MV-4-11 (cell line): ENCODE measurements around the gene TMEM106C.
"Not testable (repeated sequence)": the region's sequence is repeated elsewhere in the genome, so short reads cannot be mapped to it uniquely, and the experiment has no call there.

ENCODE experiments used
- DNase-seq: peaks from one replicate; lab custom pipeline; 2025; lab: John Stamatoyannopoulos, UW

The TMEM106C gene

DNA sequence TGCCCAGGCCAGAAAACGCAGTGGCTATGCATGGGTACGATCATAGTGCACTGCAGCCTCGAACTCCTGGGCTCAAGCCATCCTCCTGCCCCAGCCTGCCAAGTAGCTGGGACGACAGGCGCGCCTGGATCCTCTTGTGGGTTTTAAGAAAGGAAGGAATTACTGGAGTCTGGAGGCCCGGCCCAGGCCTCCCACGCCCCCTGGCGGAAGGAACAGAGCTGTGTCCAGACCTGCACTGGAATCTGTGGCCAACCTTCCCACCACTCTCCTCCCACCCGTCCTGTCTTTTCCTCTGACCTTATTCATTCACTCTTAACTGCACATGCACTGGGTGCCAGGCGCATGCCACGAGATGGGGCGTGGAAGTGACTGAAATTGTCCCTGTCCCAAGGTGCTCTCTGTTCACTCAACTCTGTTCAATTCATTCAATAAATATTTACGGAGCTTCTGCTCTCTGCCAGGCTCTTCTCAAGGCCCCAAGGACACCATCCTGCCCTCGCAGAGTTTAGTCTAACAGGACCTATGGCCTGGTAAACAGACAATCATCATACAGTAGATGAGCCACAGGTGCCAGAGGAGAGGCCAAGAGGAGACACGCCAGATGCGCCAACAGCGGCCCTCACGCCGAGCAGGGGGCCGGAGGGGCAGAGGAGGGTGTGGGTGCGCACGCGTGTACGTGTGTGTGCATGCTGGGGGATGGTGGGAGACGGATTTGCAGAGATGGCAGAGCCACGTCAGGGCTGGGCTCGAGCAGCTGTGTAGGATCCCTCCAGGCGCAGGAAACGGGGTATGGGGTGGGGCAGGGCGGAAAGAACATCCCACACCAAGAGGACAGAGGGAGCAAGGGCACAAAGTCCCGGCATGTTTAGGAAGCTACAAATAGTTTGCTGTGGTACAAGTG, 13.7 kb upstream of the TMEM106C start:
- DNase-seq = peak; percentile 51

DNA sequence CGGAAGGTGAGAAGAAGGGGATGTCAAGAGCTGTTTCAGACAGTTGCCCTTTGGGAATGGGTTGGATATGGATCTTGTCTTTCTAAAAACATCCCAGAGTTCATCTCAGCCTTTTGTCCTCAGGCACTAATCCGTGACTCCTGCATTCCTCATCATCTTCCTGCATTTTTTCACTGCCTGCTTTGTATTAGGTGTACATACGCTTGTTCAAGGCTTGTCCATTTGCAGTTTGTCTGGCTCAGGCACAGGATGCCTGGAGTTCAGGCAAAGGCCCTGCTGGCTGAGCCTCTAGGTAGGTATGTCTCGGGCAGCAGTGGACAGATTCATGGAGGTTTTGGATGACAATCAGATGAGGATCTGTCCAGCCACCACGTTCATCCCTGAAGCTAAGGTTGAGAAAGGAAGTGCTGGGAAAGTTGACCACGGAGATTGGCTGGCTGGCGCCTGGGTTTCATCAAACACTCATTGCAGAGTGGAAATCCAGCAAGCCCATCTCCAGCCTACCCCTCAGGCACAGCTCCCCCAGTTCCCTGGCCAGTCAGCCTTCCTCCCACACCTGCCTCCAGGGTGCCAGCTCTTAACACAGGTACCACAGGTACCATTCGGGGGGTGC, 12.4 kb upstream of the TMEM106C start:
- DNase-seq = no peak

DNA sequence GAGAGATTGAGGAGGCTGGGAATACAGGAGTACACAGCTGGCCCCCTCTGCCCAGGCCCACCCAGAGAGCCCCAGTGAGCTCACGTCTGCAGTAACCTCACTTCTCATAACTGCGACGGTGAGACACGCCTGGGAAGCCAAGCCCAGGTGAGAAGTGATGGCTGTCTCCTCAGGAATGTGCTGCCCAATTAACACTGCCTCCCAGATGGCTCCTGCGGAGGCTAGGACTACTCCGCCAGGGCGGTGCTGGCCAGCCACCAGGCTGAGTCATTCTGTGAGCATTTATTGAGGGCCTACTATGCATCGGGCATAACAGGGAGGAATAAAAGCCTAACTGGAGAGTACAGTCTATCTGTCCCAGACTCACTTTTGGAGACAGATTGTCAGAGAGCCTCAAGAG, 9.3 kb upstream of the TMEM106C start:
- DNase-seq = no peak

DNA sequence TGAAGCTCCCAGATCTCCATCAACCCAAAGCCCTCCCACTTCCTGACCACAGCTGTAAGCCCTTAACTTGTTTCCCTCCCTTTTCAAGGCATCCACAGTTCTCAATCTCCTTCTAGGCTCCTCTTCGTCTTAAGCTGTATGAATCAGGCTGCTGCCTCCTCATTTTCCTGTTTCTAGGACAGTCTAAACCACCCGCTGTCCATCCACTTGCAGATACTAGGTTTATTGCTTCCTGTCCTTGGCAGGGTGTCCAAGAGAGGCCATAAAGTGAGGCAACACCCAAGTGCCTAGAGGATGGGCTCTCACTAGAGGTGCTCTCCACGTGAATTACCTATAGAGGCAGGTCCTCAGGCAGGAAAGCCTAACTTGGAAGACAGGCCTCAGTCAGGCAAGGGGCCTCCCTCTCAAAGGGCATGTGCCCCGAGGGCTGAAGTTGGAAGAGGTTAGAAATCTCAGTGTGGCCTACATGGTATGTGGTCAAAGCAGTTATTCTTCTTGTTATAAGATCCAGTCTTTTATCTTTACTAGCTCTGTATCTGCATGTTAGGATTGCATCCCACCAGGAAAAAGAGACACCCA, 8.8 kb upstream of the TMEM106C start:
- DNase-seq = no peak

DNA sequence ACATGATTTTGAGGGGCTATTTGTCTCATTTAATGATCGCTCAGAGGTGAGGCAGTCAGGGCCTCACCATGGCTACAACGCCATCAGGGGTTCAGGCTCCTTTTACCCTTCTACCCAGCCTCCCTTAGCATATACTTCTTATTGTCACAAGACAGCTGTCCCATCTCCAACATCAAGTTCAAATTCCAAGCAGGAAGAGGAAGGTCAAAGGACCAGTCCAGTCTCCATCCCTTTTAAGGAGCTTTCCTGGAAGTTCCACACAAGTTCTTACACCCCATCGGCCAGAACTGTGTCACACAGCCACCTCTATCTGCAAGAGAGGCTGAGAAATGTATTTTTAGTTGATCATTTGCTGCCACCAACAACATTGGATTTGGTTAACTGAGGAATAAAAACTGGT, 8.3 kb upstream of the TMEM106C start:
- DNase-seq = no peak

DNA sequence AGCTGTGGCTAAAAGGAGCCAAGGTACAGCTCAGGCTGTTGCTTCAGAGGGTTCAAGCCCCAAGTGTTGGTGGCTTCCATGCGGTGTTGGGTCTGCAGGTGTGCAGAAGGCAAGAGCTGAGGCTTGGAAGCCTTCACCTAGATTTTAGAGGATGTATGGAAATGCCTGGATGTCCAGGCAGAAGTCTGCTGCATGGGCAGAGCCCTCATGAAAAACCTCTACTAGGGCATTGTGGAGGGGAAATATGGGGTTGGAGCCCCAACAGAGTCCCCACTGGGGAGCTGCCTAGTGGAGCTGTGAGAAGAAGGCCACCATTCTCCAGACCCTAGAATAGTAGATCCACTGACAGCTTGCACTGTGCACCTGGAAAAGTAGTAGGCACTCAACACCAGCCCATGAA, 5.7 kb upstream of the TMEM106C start:
- DNase-seq = not testable (repeated sequence)

DNA sequence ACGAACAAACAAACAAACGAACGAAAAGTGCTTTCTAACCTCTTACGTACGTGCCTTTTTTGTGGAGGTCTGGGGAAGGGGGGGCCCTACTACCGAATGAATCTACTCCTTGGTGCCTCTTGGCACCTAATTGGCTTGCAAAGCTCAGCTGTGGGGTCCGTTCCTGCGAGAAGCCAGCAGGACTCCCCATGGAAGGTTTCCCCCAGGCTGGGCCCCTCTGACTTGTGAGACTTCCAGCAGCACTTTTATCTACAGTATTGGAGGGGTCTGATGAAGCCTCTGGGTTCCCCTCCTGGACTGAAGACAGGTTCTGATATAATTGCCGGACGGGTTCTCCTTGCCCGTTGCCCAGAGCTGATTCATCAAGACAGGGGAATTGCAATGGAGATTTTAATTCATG, 1.2 kb upstream of the TMEM106C start:
- no peak for DNase-seq

DNA sequence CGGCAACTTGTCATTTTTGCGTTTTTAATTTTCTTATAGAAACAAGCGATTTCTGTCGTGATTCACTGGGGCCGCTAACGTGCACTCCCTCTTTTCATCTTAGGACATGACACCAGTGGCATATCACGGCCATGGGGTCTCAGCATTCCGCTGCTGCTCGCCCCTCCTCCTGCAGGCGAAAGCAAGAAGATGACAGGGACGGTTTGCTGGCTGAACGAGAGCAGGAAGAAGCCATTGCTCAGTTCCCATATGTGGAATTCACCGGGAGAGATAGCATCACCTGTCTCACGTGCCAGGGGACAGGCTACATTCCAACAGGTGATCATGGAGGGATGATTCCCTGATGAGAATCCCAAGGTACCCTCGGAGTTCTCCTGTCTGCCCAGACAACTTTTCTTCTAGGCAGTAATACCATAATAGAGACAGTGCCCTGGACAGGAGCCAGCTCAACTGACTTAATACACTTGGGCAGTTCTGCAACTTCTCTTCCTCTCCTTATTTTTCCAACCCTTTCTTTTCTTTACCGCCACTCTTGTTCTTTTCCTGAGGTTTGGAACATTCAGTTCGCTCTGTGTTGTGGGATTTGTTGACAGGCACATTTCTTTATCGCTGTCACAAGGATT, 821 bp downstream of the TMEM106C start:
- peak; percentile 3 for DNase-seq

DNA sequence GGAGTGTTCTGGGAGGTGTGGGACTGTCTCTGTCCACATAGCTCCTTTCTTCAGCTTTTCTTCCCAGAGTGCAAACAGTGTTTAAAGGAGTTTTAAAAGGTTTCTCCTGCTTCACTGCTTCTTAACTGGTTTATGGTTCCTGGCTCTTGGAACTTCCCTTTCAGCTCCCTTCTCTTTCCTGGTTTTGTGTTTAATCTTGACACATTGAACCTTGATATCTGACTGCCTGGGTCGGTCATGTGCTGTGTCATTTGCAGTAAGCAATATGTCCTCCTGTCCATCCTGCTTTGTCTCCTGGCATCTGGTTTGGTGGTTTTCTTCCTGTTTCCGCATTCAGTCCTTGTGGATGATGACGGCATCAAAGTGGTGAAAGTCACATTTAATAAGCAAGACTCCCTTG, 2.2 kb downstream of the TMEM106C start:
- DNase-seq = no peak

DNA sequence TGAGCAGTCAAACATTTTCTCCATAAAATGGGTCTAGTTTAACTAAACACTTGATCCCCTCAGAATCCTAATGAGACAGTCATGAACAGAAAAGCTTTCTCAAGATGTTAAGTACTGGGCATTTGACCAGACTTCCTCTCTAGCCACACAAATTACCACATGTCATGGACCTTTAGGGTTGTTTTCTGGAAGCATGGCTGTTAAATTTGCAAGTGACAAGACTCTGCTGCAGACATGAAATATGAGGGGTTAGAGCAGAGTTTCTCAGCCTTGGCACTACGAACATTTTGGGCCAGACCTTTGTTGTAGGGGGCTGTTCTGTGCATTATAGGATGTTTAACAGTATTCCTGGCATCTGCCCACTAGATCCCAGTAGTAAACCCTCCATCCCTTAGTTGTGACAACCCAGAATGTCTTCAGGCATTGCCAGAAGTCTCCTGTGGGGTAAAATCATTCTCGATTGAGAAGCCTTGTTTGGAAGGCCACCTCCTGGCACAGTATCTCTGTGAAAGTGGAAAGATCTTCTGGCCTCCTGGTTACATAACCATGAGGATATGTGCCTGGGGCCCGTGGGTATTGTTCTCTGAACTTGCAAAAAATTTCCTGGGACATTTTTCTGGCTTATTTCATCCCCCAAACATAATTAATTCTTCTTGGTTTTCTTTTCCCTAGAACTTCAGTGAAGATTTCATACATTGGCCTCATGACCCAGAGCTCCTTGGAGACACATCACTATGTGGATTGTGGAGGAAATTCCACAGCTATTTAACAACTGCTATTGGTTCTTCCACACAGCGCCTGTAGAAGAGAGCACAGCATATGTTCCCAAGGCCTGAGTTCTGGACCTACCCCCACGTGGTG, 4.3 kb downstream of the TMEM106C start:
- DNase-seq = no peak

DNA sequence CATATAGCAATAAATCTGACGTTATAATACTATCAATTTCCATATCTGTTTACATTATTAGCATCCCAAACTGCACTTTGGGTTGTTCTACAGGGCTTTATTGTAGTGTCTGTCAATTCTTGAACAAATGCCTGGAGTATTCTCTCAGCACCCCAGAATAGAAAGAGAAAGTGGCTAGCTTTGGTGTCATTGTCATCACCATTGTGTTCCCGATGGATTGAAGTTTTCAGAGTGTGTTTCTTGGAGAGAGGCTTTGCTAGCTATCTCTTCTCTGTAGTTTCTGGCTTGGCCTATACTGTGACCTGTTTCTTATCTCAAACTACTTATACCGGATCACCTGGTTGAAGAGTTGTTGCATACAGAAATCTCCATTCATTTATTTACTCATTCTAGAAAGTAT, 6.4 kb downstream of the TMEM106C start:
- no peak for DNase-seq

DNA sequence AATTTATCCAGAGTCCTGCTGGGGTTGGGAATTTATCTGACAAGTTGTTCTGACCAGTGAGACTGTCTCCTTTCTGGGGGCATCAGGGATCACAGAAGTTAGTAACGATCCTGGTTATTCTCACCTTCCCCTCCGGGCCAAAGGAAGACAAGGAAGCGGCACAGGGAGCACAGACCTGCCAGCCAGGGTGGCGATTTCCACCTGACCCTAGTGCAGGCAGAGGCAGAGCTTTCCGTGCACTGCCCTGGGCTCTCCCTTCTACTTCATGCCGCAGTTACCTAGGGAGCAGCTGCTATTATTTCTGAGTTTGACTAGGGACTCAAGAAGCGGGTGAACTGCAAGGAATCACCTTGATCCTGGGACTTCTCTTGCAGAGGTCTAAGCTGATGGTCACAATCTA, 7.4 kb downstream of the TMEM106C start:
- DNase-seq = no peak

DNA sequence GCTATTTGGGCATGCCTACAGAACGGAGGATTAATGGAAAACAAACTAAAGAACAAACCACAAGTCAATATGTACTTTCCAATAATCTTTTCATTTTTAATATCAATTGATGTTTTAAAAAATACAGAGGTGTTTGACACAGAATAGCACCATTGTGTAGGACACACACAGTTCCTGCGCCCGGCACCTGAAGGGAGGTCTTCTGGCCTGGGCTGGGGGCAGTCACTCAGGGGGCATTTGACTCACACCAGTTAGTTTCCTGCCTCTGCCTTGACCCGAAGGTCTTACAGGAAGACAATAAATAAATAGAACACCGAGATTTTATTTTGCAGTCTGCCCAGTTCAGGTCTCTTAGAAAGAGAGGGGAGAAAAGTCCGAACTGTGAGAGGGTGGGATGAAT, 9.5 kb downstream of the TMEM106C start:
- no peak for DNase-seq

DNA sequence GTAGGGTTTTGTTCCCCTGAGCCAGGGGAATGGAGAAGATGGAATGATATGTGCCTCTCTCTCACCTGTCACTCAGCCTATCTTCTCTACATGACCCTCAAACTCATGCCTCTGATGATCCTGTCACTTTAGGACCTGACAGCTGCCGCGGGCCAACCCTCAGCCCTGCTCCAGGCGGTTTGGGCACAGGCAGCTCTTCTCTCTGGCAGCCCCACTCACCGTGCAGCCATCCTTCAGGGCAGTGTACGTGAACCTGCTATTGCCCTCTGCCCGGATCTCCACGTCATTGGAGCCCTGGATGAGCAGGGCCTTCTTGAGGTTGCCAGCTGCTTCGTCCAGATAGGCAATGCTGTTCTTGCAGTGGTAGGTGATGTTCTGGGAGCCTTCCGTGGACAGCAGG, 10.5 kb downstream of the TMEM106C start:
- no peak for DNase-seq

DNA sequence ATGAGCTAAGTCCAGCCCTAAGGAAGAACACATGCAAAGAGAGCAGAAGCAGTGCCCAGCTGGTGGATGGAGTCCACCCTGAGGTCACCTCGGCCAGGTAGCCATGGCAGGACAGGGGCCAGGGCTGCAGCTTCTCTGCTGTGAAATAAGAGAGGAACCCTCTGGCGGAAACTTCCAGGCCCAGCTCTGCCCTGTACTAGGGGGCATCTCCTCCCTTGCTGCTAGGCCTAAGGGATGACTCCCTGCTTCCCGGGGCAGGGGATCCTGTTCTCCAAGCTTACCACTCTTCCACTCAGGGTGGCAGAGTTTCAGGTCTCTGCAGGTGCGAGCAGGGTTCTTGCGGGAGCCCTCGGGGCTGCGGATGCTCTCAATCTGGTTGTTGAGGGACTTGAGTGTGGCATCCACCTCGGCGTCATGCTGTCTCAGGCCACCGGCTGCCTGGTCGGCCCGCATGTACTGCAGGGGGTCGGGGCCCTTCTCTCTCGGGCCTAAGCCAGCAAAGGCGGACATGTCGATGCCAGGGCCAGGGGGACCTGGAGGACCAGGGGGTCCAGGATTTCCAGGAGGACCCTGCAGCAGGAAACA, 11.7 kb downstream of the TMEM106C start:
- no peak for DNase-seq

DNA sequence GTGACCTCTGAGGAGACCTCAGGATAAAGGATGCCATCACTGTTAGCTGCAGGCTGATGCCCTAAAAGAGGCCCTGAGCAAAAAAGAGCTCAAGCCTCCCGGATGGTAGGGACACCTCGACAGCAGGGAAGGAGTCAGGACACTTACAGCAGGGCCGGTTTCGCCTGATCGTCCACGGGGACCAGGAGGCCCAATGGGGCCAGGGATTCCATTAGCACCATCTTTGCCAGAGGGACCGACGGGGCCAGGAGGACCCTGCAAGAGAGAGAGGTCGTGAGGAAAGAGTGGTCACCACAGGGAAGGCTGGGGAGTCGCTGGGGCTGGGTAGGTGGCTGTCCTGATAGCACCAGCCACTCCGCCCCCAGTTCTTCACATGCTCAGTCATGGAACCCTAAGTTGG, 12.4 kb downstream of the TMEM106C start:
- no peak for DNase-seq

DNA sequence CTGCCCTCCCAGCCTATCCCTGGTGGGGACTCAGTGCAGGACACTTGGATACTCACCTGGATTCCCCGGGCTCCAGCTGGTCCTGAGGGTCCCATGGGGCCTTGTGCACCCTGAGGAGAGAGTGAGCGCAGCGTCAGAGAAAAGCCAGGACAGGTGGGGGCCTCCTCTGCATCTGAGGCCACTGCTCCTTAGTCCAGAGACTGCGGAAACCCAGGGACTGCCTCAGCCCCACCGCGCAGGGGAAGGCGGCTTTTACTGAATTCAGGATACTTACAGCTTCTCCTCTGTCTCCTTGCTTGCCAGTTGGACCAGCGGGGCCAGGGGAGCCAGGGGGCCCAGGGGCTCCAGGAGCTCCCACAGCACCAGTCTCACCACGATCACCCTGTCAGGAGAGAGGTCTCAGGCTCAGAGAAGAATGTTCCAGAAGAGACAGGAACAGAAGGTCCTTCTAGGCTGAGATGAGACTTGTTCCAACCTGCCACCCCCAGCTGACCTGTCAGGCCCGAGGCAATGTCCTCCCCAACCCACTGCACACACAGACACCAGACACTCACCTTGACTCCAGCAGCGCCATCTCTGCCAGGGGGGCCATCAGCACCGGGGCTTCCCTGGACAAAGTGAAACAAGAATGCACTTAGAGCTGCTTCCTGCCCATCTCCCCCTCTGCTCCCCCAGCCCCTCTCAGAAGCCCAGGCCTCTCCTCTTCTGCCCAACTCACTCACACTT, 13.8 kb downstream of the TMEM106C start:
- DNase-seq = no peak

DNA sequence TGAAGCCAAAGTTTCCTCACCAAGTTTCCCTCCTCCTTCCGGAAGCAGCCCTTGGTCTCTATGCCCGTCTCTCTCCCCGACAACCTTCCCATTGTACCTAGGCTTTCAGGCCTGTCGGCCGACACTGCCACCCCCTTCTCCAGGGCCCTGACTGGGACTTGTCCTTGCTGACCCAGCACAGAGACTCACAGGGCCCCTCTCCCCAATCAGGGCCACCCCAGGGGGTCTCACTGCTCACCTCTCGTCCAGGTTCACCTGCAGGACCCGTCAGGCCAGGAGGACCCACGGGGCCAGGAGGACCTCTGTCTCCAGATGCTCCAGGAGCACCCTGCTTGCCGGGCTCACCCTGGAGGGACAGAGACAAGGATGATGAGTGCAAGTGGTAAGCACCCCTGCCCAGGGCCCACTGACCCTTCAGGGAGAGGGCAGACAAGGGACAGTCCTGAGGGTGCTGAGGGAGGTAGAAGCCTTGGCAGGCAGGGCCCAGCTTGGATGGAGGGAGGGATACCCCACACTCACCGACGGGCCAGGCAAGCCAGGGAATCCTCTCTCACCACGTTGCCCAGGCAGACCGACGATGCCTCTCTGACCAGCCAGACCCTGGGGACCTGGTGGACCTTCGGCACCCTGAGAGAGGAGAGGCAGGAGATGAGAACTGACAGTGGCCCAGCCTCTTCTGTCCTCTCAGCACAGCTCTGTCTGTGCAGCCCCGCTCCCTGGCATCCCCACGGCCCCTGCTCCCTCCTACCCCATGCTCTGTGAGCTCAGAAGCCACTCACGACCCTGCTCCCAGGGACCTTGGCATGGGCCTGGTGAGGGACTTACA, 14.6 kb downstream of the TMEM106C start:
- DNase-seq = no peak

DNA sequence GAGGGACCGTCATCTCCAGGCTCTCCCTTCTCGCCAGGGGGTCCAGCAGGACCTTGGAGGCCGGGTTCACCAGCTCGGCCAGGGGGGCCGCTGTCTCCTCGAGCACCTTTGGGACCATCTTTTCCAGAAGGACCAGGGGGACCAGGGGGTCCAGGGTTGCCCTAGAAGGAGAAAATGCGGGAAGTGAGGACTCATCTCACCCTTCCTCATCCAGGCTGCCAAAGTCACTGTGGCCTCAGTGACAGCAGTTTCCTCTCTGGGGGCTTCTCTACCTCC, 15.1 kb downstream of the TMEM106C start:
- DNase-seq = no peak

DNA sequence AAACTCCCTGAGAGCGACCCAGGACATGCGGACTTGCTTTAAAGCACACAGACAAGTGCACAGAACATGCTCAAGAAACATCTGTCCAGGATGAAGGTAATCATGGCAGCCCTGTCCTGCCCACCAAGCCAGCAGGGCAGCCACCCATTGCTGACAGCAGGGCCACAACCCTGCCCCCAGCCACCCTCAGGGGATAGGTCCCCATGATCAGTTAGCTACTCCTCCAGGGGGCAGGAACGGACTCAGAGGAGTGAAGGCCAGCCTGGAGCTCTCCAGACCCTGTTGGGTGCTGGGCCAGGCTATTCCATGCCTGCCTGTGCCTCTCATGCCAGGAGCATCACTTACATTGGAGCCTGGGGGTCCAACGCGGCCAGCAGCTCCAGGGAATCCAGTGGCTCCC, 15.8 kb downstream of the TMEM106C start:
- DNase-seq = no peak
